ENCODE results near the gene PARVA.

PARVA gene

DNA sequence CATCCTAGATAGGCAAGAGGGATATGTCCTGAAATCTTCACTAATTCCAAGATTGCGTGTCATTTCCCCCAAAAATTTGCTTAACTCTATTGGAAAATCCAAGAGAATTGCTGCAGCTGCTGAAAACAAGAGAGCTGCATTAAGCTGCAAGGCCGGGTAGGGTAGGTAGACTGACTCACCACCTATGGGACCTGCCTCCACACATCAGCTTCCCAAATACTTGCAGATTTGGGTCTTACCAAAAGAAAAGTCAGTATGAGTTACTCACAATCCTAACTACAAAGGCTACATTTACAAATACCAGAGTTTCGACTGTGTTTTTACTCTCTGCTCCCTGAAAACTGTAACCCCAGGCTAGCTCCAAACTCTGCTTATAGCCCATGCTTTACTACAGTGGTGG lies 154.3 kb downstream of the PARVA start:
- Histone ChIP-seq H3K4me1 (ENCODE audit: control insufficient read depth, insufficient read depth, low read length) (no peaks in the 10 kb centered on the region), H3K4me3 (ENCODE audit: low read depth, low read length) (no peak overlapping the region), H3K27me3 (ENCODE audit: control insufficient read depth, insufficient read depth, low read length) (no peaks in the 10 kb centered on the region), H3K9ac (ENCODE audit: low read depth, low read length) (no peak overlapping the region), H3K9me3 (ENCODE audit: control insufficient read depth, insufficient read depth, low read length) (no peaks in the 10 kb centered on the region), H3K36me3 (ENCODE audit: control insufficient read depth, insufficient read depth, low read length) (no peaks in the 10 kb centered on the region), H3K27ac (ENCODE audit: low read depth, low read length) (no peak overlapping the region)

DNA sequence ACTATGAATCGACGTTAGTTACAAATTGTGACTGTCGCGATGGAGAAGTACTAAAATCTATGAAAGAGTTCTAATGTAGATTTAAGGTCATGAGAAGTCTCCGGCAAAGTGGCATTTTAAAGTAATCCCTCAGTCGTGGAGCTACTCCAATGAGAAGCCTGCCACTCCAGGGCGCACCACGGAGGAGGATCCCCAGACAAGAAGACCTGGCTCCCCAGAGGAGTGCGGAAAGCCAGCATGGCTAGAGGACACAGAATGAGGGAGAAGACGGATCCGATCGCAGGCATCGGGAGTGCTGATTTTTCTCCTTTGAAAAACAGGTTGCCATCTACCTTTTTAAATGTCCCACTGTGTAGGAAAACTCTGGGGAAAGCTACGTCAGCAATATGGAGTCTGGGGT lies 155.2 kb downstream of the PARVA start:
- Histone ChIP-seq H3K4me1 (ENCODE audit: control insufficient read depth, insufficient read depth, low read length) (no peaks in the 10 kb centered on the region), H3K9ac (ENCODE audit: low read depth, low read length) (no peak overlapping the region), H3K9me3 (ENCODE audit: control insufficient read depth, insufficient read depth, low read length) (no peaks in the 10 kb centered on the region), H3K4me3 (ENCODE audit: low read depth, low read length) (no peak overlapping the region), H3K36me3 (ENCODE audit: control insufficient read depth, insufficient read depth, low read length) (no peaks in the 10 kb centered on the region), H3K27me3 (ENCODE audit: control insufficient read depth, insufficient read depth, low read length) (no peaks in the 10 kb centered on the region), H3K27ac (ENCODE audit: low read depth, low read length) (no peak overlapping the region)

DNA sequence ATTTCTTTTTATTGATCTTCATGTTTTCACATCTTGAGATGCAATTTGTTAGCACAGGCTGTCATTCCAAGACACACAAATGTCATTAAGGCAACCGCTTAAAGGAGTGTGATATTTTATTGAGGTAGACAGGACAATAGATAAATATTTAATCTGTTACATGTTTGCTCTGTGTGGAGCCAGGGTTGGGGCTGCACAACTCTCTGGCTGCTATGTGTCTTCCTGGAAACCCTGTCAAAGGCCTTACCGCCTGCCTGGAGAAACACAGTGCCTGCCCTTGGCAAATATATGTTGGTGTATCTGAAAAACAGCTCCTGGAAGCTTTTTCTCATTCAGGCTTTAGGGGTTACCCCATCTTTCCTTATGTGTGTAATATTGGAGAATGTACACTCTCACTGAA lies 157.2 kb downstream of the PARVA start:
- Histone ChIP-seq H3K4me1 (ENCODE audit: control insufficient read depth, insufficient read depth, low read length) (no peaks in the 10 kb centered on the region), H3K27ac (ENCODE audit: low read depth, low read length) (no peak overlapping the region), H3K27me3 (ENCODE audit: control insufficient read depth, insufficient read depth, low read length) (no peaks in the 10 kb centered on the region), H3K36me3 (ENCODE audit: control insufficient read depth, insufficient read depth, low read length) (no peaks in the 10 kb centered on the region), H3K4me3 (ENCODE audit: low read depth, low read length) (no peak overlapping the region), H3K9me3 (ENCODE audit: control insufficient read depth, insufficient read depth, low read length) (no peaks in the 10 kb centered on the region), H3K9ac (ENCODE audit: low read depth, low read length) (no peak overlapping the region)

DNA sequence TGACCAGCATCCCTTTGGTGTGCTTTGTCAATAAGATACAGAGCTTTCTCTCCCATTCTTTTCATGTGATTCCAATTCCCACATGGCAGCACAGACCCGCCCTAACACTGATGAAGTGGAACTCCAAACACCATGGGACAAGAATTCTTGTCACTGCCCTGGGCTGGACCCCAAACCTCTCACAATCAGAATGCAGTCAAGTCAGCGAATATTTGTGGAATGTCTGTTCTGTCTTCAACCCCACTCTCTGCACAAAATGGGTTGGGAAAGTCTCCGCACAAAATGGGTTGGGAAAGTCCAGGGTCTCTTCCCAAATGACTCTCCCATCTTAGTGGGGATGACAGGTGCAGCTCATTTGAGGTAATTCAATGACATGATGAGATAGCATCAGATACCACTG lies 157.9 kb downstream of the PARVA start:
- H3K4me1 ChIP-seq (ENCODE audit: control insufficient read depth, insufficient read depth, low read length), result no peaks in the 10 kb centered on the region
- H3K9ac ChIP-seq (ENCODE audit: low read depth, low read length), result no peak overlapping the region
- H3K27me3 ChIP-seq (ENCODE audit: control insufficient read depth, insufficient read depth, low read length), result no peaks in the 10 kb centered on the region
- no peaks in the 10 kb centered on the region for H3K36me3 ChIP-seq (ENCODE audit: control insufficient read depth, insufficient read depth, low read length)
- H3K9me3 ChIP-seq (ENCODE audit: control insufficient read depth, insufficient read depth, low read length), result no peaks in the 10 kb centered on the region
- no peak overlapping the region for H3K4me3 ChIP-seq (ENCODE audit: low read depth, low read length)
- H3K27ac ChIP-seq (ENCODE audit: low read depth, low read length), result no peak overlapping the region

DNA sequence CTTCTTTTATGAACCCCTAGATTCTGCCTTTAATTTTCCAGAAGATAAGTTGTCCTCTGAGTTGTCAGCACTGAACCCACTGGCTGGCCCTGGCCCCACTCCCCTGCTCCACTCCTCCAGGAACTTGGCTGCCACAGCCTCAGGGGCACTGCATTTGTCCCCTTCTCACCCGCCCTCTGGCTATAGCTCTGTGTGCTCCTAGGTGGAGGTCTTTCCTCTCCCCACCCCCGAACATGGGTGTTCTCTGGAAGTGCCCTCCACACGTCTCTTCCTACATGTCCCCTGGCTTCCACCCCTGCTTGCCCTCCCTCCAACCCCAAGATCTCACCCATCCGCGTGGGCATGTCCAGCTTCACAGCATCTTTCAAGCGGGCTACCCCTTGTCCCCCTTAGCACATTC lies 159.2 kb downstream of the PARVA start:
- no peak overlapping the region for H3K27ac ChIP-seq (ENCODE audit: low read depth, low read length)

DNA sequence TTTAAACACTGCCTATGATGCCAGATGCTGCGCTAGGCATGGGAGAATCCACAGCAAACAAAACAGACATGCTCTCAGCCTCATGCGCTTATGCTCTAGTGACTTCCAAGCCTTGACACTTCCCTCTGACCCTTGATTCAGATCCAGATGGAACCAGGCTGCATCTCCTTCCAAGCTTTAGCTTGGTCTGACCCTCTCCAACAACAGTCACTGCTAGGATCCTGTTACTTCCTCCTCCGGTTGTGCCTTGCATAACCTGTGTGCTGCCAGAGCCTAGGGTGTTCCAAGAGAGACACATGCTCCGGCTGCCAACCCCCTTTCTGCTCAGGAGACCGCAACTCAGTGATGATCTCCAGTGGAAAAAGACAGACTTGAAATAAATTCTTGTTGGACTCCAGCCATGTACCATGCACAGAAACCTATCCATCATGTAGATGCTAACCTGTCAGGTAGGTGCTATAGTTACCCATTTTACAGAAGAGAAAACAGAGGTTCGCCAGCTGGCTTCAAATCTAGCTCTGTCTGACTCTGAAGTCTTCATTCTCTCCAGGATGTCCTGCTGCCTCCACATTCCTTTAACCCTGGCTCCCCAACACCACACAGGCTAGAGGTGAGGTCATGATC lies 160.5 kb downstream of the PARVA start:
- H3K9ac ChIP-seq (ENCODE audit: low read depth, low read length), result no peak overlapping the region
- no peaks in the 10 kb centered on the region for H3K4me1 ChIP-seq (ENCODE audit: control insufficient read depth, insufficient read depth, low read length)
- H3K27ac ChIP-seq (ENCODE audit: low read depth, low read length), result no peak overlapping the region
- H3K36me3 ChIP-seq (ENCODE audit: control insufficient read depth, insufficient read depth, low read length), result no peaks in the 10 kb centered on the region
- H3K27me3 ChIP-seq (ENCODE audit: control insufficient read depth, insufficient read depth, low read length), result no peaks in the 10 kb centered on the region
- no peaks in the 10 kb centered on the region for H3K9me3 ChIP-seq (ENCODE audit: control insufficient read depth, insufficient read depth, low read length)
- no peak overlapping the region for H3K4me3 ChIP-seq (ENCODE audit: low read depth, low read length)

More for the DNA sequence above, 159.2 kb downstream of the PARVA start:
- no peaks in the 10 kb centered on the region for H3K4me1 ChIP-seq (ENCODE audit: control insufficient read depth, insufficient read depth, low read length)
- no peak overlapping the region for H3K9ac ChIP-seq (ENCODE audit: low read depth, low read length)
- H3K9me3 ChIP-seq (ENCODE audit: control insufficient read depth, insufficient read depth, low read length), result no peaks in the 10 kb centered on the region
- no peaks in the 10 kb centered on the region for H3K27me3 ChIP-seq (ENCODE audit: control insufficient read depth, insufficient read depth, low read length)
- no peak overlapping the region for H3K4me3 ChIP-seq (ENCODE audit: low read depth, low read length)
- H3K36me3 ChIP-seq (ENCODE audit: control insufficient read depth, insufficient read depth, low read length), result no peaks in the 10 kb centered on the region

DNA sequence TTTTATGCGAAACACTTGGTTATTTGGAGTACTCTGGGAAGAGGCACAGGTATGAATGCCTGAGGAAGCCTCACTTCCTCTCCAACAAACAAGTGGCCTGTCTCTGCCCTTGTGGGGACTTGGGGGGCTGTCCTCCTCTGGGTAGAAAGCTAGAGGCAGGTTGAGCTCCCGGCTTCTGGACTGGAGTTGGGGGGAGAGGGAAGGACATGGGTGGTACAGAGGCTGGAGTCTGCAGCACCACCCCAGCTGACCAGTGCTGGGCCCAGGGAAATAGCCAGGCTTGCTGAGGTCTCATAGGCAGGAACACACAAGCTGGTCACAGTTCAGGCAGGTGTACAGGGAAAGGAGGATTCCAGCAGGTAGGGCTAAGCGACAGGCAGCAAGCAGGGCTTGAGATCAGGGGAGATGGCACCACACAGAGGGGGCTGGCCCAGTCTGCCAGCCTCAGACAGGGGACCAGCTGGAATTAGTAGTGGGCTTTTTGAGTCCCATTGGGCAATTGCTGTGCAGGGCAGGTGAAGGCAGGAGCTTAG lies 161.6 kb downstream of the PARVA start:
- H3K27me3 ChIP-seq (ENCODE audit: control insufficient read depth, insufficient read depth, low read length), result no peaks in the 10 kb centered on the region
- no peaks in the 10 kb centered on the region for H3K36me3 ChIP-seq (ENCODE audit: control insufficient read depth, insufficient read depth, low read length)
- H3K4me1 ChIP-seq (ENCODE audit: control insufficient read depth, insufficient read depth, low read length), result no peaks in the 10 kb centered on the region
- H3K9me3 ChIP-seq (ENCODE audit: control insufficient read depth, insufficient read depth, low read length), result no peaks in the 10 kb centered on the region
- no peak overlapping the region for H3K27ac ChIP-seq (ENCODE audit: low read depth, low read length)
- no peak overlapping the region for H3K9ac ChIP-seq (ENCODE audit: low read depth, low read length)
- H3K4me3 ChIP-seq (ENCODE audit: low read depth, low read length), result no peak overlapping the region

DNA sequence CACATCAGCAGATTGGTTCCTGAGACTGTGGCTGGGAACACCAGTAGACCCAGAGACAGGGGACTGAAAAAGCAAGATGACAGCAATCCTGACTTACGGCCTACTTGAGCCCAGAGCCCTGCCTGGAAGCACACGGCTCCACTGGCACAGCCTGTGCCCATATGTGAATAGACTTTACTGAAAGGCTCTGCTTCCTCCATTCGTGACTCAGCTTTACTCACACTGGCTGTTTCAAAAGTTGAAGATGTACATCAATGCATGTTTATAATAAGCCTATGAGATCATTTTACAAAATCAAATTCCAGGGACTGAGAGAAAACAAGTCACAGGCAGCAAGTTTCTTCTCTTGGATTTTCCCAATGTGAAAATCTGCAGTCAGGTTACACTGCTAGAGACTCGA lies 162.2 kb downstream of the PARVA start:
- Histone ChIP-seq H3K4me3 (ENCODE audit: low read depth, low read length) (no peak overlapping the region), H3K9ac (ENCODE audit: low read depth, low read length) (no peak overlapping the region), H3K36me3 (ENCODE audit: control insufficient read depth, insufficient read depth, low read length) (no peaks in the 10 kb centered on the region), H3K27ac (ENCODE audit: low read depth, low read length) (no peak overlapping the region), H3K9me3 (ENCODE audit: control insufficient read depth, insufficient read depth, low read length) (no peaks in the 10 kb centered on the region), H3K27me3 (ENCODE audit: control insufficient read depth, insufficient read depth, low read length) (no peaks in the 10 kb centered on the region), H3K4me1 (ENCODE audit: control insufficient read depth, insufficient read depth, low read length) (no peaks in the 10 kb centered on the region)

DNA sequence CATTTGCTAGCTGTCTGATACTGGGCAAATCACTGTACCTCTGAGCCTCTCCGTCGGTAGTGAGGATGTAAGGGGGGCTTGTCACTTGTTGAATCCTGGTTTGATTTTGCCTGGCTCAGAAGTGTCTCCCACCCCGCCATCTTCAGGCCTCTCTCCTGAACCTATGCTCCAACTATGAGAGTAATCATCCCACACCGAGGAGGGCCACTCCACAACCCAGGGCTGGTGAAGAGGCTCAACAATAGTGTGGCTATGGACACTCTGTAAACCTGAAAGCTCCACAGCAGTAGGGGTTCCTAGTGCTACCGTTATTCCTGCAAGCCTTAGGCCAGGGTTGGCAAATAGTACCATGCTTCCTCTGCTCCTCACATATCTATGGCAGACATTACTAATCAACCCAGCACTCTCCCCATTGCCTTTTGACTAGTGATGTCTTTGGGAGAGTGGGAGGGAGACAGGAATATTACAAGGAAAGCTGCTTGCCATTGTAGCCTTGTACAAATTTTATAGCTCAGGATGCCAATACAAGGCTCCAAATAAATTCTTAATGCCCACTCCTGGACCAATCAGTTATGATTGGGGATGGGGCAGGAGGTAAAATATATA lies 162.8 kb downstream of the PARVA start:
- Histone ChIP-seq H3K4me3 (ENCODE audit: low read depth, low read length) (no peak overlapping the region), H3K9ac (ENCODE audit: low read depth, low read length) (no peak overlapping the region), H3K4me1 (ENCODE audit: control insufficient read depth, insufficient read depth, low read length) (no peaks in the 10 kb centered on the region), H3K27me3 (ENCODE audit: control insufficient read depth, insufficient read depth, low read length) (no peaks in the 10 kb centered on the region), H3K36me3 (ENCODE audit: control insufficient read depth, insufficient read depth, low read length) (no peaks in the 10 kb centered on the region), H3K9me3 (ENCODE audit: control insufficient read depth, insufficient read depth, low read length) (no peaks in the 10 kb centered on the region), H3K27ac (ENCODE audit: low read depth, low read length) (no peak overlapping the region)

DNA sequence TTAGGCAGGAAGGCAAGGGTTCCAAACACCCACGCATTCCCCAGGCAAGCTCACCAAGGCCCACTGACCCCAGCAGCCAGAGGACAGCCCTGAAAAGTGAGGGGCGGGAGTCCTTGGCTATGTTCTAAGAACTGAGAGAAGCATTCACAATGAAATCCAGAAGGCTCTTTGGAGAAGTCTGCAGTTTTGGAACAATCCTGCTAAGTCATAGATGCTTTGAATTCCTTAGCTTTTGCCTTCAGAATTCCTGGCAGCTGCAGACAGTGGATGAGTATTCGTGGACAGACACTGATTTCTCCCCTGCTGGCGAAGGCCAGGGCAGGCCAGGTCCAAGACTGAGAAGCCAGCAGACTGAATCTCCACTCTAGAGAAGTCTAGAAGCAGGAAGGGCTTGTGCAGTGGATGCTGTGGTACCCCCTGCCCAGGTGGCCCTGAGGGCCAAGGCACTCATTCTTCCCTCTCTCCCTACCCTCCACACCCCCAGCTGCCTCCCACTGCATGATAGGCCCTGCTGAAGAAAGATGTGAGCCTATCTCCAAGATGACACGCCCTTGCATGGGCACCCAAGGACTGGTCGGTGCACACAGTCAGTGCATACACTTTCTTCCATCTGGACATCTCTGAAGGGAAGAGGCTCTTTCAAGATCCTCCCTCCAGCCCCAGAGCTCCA lies 163.7 kb downstream of the PARVA start:
- Histone ChIP-seq H3K9me3 (ENCODE audit: control insufficient read depth, insufficient read depth, low read length) (no peaks in the 10 kb centered on the region), H3K27me3 (ENCODE audit: control insufficient read depth, insufficient read depth, low read length) (no peaks in the 10 kb centered on the region), H3K4me3 (ENCODE audit: low read depth, low read length) (no peak overlapping the region), H3K36me3 (ENCODE audit: control insufficient read depth, insufficient read depth, low read length) (no peaks in the 10 kb centered on the region), H3K27ac (ENCODE audit: low read depth, low read length) (no peak overlapping the region), H3K4me1 (ENCODE audit: control insufficient read depth, insufficient read depth, low read length) (no peaks in the 10 kb centered on the region), H3K9ac (ENCODE audit: low read depth, low read length) (no peak overlapping the region)

DNA sequence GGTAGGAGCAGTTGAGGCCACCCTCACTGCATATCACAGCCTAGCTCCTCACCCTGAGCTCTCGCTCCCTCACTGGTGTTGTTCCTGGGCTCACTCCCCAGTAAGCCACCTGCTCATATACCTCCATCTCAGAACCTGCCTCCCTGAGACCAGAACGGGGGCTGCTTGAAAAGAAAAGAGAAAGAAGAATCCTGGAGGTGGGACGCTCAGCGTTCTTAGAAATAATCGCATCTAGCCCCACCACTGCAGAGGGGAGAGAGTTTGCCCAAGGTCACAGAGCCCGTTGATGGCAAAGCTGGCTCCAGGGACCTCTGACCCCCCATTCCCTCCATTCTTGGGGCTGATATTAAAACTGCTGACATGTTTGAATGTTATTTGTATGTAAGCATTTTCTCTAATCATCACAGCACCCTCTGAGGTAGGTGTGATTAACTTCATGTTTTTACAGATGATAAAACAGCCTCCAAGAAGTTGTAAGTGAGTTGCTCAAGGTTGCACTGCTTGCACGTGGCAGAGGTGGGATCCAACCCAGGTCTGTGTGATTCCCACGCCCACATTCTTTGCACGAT lies 164.3 kb downstream of the PARVA start:
- no peak overlapping the region for H3K4me3 ChIP-seq (ENCODE audit: low read depth, low read length)
- no peaks in the 10 kb centered on the region for H3K36me3 ChIP-seq (ENCODE audit: control insufficient read depth, insufficient read depth, low read length)
- H3K9ac ChIP-seq (ENCODE audit: low read depth, low read length), result no peak overlapping the region
- no peak overlapping the region for H3K27ac ChIP-seq (ENCODE audit: low read depth, low read length)
- H3K4me1 ChIP-seq (ENCODE audit: control insufficient read depth, insufficient read depth, low read length), result no peaks in the 10 kb centered on the region
- no peaks in the 10 kb centered on the region for H3K27me3 ChIP-seq (ENCODE audit: control insufficient read depth, insufficient read depth, low read length)
- H3K9me3 ChIP-seq (ENCODE audit: control insufficient read depth, insufficient read depth, low read length), result no peaks in the 10 kb centered on the region
